IMR-90 (cell line): ENCODE measurements around the gene EIF2S2. TPM values are rescaled to one million over a fixed set of nuclear protein-coding genes. Genes with fewer than 3 reads are reported as not detected.

Experiments used
- ATAC-seq: fragments of 200-7000 bp; cut with Tn5 transposase; 2 replicates; pipeline ENCODE4 v1.9.1; 2020; ENCODE audit warnings: low read depth, mild to moderate bottlenecking, moderate library complexity
- BruUV-seq: library from RNA; stranded (reverse); fragments of 400-500 nt; replicated peaks from 2 replicates; lab custom pipeline; 2021; lab: Mats Ljungman, UMichigan
- CTCF ChIA-PET: fragments of 300-600 bp; formaldehyde crosslinking; extraction: SDS; loops from one replicate; lab custom pipeline; 2021; ENCODE audit warnings: antibody characterized with exemption; lab: Yijun Ruan, JAX
- POLR2A ChIA-PET: fragments of 300-600 bp; sonication (Branson Sonifier 250); formaldehyde crosslinking; loops from one replicate; lab custom pipeline; 2022; ENCODE audit warnings: antibody characterized with exemption; ENCODE audit not compliant: unreplicated experiment; lab: Charles Lee
- DNase-seq: peaks from one replicate; pipeline ENCODE4 v3.0.0; 2013
- H2AFZ ChIP-seq: replicated peaks from 2 replicates; pipeline ENCODE3; 2013; ENCODE audit warnings: low read length, mild to moderate bottlenecking; ENCODE audit not compliant: poor library complexity
- H2AK5ac ChIP-seq: 2 replicates; pipeline ENCODE4 v1.6.1; 2013; ENCODE audit warnings: low read depth, low read length, inconsistent platforms
- H2AK9ac ChIP-seq: replicated peaks from 2 replicates; pipeline ENCODE3; 2013; ENCODE audit warnings: mild to moderate bottlenecking, low read depth, low read length, moderate library complexity; ENCODE audit not compliant: poor library complexity
- H2BK120ac ChIP-seq: 2 replicates; pipeline ENCODE4 v1.6.1; 2013; ENCODE audit warnings: low read depth, low read length, inconsistent platforms
- H2BK15ac ChIP-seq: 3 replicates; pipeline ENCODE4 v1.6.1; 2013; ENCODE audit warnings: low read depth, low read length, inconsistent platforms
- H2BK20ac ChIP-seq: 2 replicates; pipeline ENCODE4 v1.6.1; 2013; ENCODE audit warnings: low read depth, mild to moderate bottlenecking, inconsistent platforms, low read length, moderate library complexity
- H2BK5ac ChIP-seq: 2 replicates; pipeline ENCODE4 v1.6.1; 2013; ENCODE audit warnings: mild to moderate bottlenecking, low read depth, low read length, inconsistent platforms; ENCODE audit not compliant: poor library complexity, severe bottlenecking
- H3K14ac ChIP-seq: replicated peaks from 2 replicates; pipeline ENCODE4 v1.6.1; 2013; ENCODE audit warnings: low read depth, low read length, inconsistent platforms
- H3K18ac ChIP-seq: 2 replicates; pipeline ENCODE4 v1.6.1; 2013; ENCODE audit warnings: low read depth, low read length, control low read depth
- H3K23ac ChIP-seq: 2 replicates; pipeline ENCODE4 v1.6.1; 2013; ENCODE audit warnings: low read depth, low read length, inconsistent platforms
- H3K27ac ChIP-seq: 2 replicates; pipeline ENCODE4 v1.5.1; 2013; ENCODE audit warnings: mild to moderate bottlenecking, control low read depth, low read length; ENCODE audit not compliant: insufficient read depth
- H3K27me3 ChIP-seq: 2 replicates; pipeline ENCODE4 v1.6.1; 2013; ENCODE audit warnings: low read length; ENCODE audit not compliant: control insufficient read depth, insufficient read depth
- H3K36me3 ChIP-seq: 2 replicates; pipeline ENCODE4 v1.6.1; 2013; ENCODE audit warnings: low read length, mixed read lengths; ENCODE audit not compliant: control insufficient read depth, insufficient read depth
- H3K4ac ChIP-seq: 2 replicates; pipeline ENCODE4 v1.6.1; 2013; ENCODE audit warnings: low read depth, low read length, inconsistent platforms
- H3K4me1 ChIP-seq: 2 replicates; pipeline ENCODE4 v1.6.1; 2013; ENCODE audit warnings: low read length, mixed read lengths; ENCODE audit not compliant: control insufficient read depth, insufficient read depth
- H3K4me2 ChIP-seq: 2 replicates; pipeline ENCODE4 v1.6.1; 2013; ENCODE audit warnings: low read depth, mild to moderate bottlenecking, control low read depth, low read length, moderate library complexity
- H3K4me3 ChIP-seq: 2 replicates; pipeline ENCODE4 v1.5.1; 2013; ENCODE audit warnings: low read depth, mild to moderate bottlenecking, control low read depth, low read length, moderate library complexity; ENCODE audit not compliant: insufficient read depth
- H3K56ac ChIP-seq: 2 replicates; pipeline ENCODE4 v1.6.1; 2013; ENCODE audit warnings: low read length, inconsistent platforms; ENCODE audit not compliant: insufficient read depth; ENCODE audit errors: extremely low read depth
- H3K79me1 ChIP-seq, 2 experiments: 2 replicates each; pipeline ENCODE4 v1.6.1; 2013; ENCODE audit warnings: low read length in 2 of 2, inconsistent platforms in 1 of 2, low read depth in 1 of 2
- H3K9ac ChIP-seq: 2 replicates; pipeline ENCODE4 v1.6.1; 2013; ENCODE audit warnings: low read depth, low read length, control low read depth
- H3K9me1 ChIP-seq: 2 replicates; pipeline ENCODE4 v1.6.1; 2013; ENCODE audit warnings: low read length, inconsistent platforms; ENCODE audit not compliant: insufficient read depth
- H3K9me3 ChIP-seq: 2 replicates; pipeline ENCODE4 v1.6.1; 2013; ENCODE audit warnings: low read length; ENCODE audit not compliant: control insufficient read depth, insufficient read depth
- H4K20me1 ChIP-seq: 2 replicates; pipeline ENCODE4 v1.6.1; 2013; ENCODE audit warnings: low read length, inconsistent platforms; ENCODE audit not compliant: insufficient read depth
- H4K5ac ChIP-seq: 2 replicates; pipeline ENCODE4 v1.6.1; 2013; ENCODE audit warnings: mild to moderate bottlenecking, low read depth, low read length, control low read depth
- H4K8ac ChIP-seq, 2 experiments: 2 replicates each; pipeline ENCODE4 v1.6.1; 2013; ENCODE audit warnings: low read depth in 2 of 2, low read length in 2 of 2, control low read depth in 1 of 2, inconsistent platforms in 1 of 2
- H4K91ac ChIP-seq: 2 replicates; pipeline ENCODE4 v1.6.1; 2013; ENCODE audit warnings: low read depth, low read length, inconsistent platforms; ENCODE audit not compliant: insufficient read depth
- BHLHE40 ChIP-seq: fragments of 150-350 bp; IDR thresholded peaks from 2 replicates; pipeline ENCODE4 v1.6.1; 2016; ENCODE audit warnings: mild to moderate bottlenecking, low read depth, low read length
- CEBPB ChIP-seq: IDR thresholded peaks from 2 replicates; pipeline ENCODE4 v1.6.1; 2012; ENCODE audit warnings: low read depth, low read length, improper control_type of control experiment
- CHD1 ChIP-seq: IDR thresholded peaks from 2 replicates; pipeline ENCODE4 v1.6.1; 2012; ENCODE audit warnings: low read depth, low read length, improper control_type of control experiment
- FOS ChIP-seq: fragments of 150-350 bp; IDR thresholded peaks from 2 replicates; pipeline ENCODE4 v1.6.1; 2016; ENCODE audit warnings: low read depth, low read length
- MAFK ChIP-seq: IDR thresholded peaks from 2 replicates; pipeline ENCODE4 v1.6.1; 2012; ENCODE audit warnings: low read depth, low read length, improper control_type of control experiment
- MAZ ChIP-seq: IDR thresholded peaks from 2 replicates; pipeline ENCODE4 v1.6.1; 2012; ENCODE audit warnings: low read depth, mild to moderate bottlenecking, low read length, improper control_type of control experiment, moderate library complexity, borderline replicate concordance
- MXI1 ChIP-seq: IDR thresholded peaks from 2 replicates; pipeline ENCODE4 v1.6.1; 2012; ENCODE audit warnings: low read depth, mild to moderate bottlenecking, low read length, moderate library complexity, borderline replicate concordance
- NFE2L2 ChIP-seq: fragments of 150-350 bp; IDR thresholded peaks from 2 replicates; pipeline ENCODE4 v1.6.1; 2016; ENCODE audit warnings: low read depth, mild to moderate bottlenecking, low read length
- POLR2A ChIP-seq: IDR thresholded peaks from 2 replicates; pipeline ENCODE4 v1.6.1; 2012; ENCODE audit warnings: mild to moderate bottlenecking, low read depth, low read length
- RAD21 ChIP-seq: IDR thresholded peaks from 2 replicates; pipeline ENCODE4 v1.6.1; 2012; ENCODE audit warnings: low read length, improper control_type of control experiment
- RFX5 ChIP-seq: IDR thresholded peaks from 2 replicates; pipeline ENCODE4 v1.8.0; 2012; ENCODE audit warnings: low read depth, mild to moderate bottlenecking, low read length, moderate library complexity
- USF2 ChIP-seq: fragments of 150-350 bp; IDR thresholded peaks from 2 replicates; pipeline ENCODE4 v1.6.1; 2017; ENCODE audit warnings: mild to moderate bottlenecking, antibody characterized with exemption, low read length, low read depth
- dilution Hi-C: fragments of 300-500 bp; cut with HindIII; formaldehyde crosslinking; loops from one replicate; pipeline ENCODE4 v1.14.3; 2018; ENCODE audit warnings: low sequenced_read_pairs; ENCODE audit not compliant: unreplicated experiment
- in situ Hi-C: fragments of 300-500 bp; cut with MboI; formaldehyde crosslinking; loops from 3 replicates; pipeline ENCODE4 v1.14.3; 2019; ENCODE audit warnings: low sequenced_read_pairs, inconsistent platforms, mixed read lengths
- intact Hi-C: fragments of 100-400 bp; cut with micrococcal nuclease; formaldehyde crosslinking; loops from 2 replicates; pipeline ENCODE4 v1.10.0; 2022
- polyA plus RNA-seq, 3 experiments: library from polyadenylated mRNA; depleted of rRNA; stranded (reverse); fragments of >200 nt; gene quantifications; 2 replicates each; pipeline ENCODE4 v1.2.3, GENCODE V29; 2012; ENCODE audit warnings: low replicate concordance in 1 of 3
- total RNA-seq: library from RNA; depleted of rRNA; stranded (reverse); fragments of >200 nt; gene quantifications from 2 replicates; pipeline ENCODE4 v1.2.3, GENCODE V29; 2012
- TF ChIP-seq, protein P1 (sequence below): fragments of 150-350 bp; IDR thresholded peaks from 2 replicates; pipeline ENCODE4 v1.6.1; 2016; ENCODE audit warnings: low read depth, mild to moderate bottlenecking, low read length, moderate library complexity, borderline replicate concordance
- TF ChIP-seq, protein P2 (sequence below): conservative IDR thresholded peaks from 2 replicates; pipeline ENCODE4 v1.5.1; 2012; ENCODE audit warnings: mild to moderate bottlenecking, low read depth, low read length, improper control_type of control experiment

The EIF2S2 gene
- total and polyA plus RNA-seq, 2 of the 4 experiments (the other 2 are of a cell fraction): 61.7 to 66.9 TPM

DNA sequence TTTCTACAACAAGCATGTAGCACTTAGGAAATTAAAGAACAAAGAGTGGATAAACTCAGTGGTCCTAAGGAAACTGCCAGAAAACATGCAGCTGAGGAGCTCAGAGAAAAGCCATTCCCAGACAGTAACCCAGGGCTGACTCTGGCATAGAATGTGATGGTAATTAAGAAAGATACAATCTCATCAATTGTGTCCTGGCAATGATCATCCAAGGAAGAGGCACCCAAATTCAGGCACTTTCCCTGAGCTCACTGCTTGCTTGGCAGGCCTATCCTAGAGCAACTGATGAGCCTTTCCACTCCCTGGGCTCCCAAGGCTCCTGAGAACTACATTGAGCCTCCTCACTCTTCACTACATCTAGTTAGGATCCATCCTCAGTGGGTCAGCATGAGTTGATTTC lies 16.2 kb downstream of the EIF2S2 start:
- intact Hi-C loops (no loop called here), in situ Hi-C loops (no loop called here), dilution Hi-C loops (no loop called here)
- no peak overlapping the region for H3K56ac ChIP-seq
- H2AFZ ChIP-seq: no peak overlapping the region
- H3K9me3 ChIP-seq: no peaks in the 10 kb centered on the region
- peaks cover 65% of the 10 kb centered on the region for H3K36me3 ChIP-seq
- no peak overlapping the region for H3K18ac ChIP-seq
- H2BK120ac ChIP-seq: no peak overlapping the region
- no peak overlapping the region for H2BK15ac ChIP-seq
- H4K8ac ChIP-seq: no peak overlapping the region
- no peak for DNase-seq
- H2AK5ac ChIP-seq: no peak overlapping the region
- peak overlapping the region; percentile 7 for H2BK5ac ChIP-seq
- H3K79me1 ChIP-seq: peaks cover 32 to 57% of the 10 kb centered on the region in 2 experiments
- no peak overlapping the region for H2AK9ac ChIP-seq
- POLR2A ChIA-PET: no interaction called here
- H2BK20ac ChIP-seq: no peak overlapping the region
- H4K5ac ChIP-seq: no peak overlapping the region
- no peak overlapping the region for H3K14ac ChIP-seq
- peaks cover 2% of the 10 kb centered on the region for H3K4me1 ChIP-seq
- no peaks in the 10 kb centered on the region for H3K27me3 ChIP-seq
- no peak overlapping the region for H3K4ac ChIP-seq
- BruUV-seq: no TSS peak
- peak overlapping the region; percentile 7; the same call in 1 of the 2 replicates for H3K27ac ChIP-seq
- CTCF ChIA-PET: no interaction called here
- H3K4me3 ChIP-seq: no peak overlapping the region
- peaks cover 12% of the 10 kb centered on the region; the same call in 1 of the 2 replicates for H3K9me1 ChIP-seq
- no peak overlapping the region for H4K91ac ChIP-seq
- TF ChIP-seq, protein P1, sequence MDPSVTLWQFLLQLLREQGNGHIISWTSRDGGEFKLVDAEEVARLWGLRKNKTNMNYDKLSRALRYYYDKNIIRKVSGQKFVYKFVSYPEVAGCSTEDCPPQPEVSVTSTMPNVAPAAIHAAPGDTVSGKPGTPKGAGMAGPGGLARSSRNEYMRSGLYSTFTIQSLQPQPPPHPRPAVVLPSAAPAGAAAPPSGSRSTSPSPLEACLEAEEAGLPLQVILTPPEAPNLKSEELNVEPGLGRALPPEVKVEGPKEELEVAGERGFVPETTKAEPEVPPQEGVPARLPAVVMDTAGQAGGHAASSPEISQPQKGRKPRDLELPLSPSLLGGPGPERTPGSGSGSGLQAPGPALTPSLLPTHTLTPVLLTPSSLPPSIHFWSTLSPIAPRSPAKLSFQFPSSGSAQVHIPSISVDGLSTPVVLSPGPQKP: no peak
- TF ChIP-seq USF2: no peak
- TF ChIP-seq, protein P2, sequence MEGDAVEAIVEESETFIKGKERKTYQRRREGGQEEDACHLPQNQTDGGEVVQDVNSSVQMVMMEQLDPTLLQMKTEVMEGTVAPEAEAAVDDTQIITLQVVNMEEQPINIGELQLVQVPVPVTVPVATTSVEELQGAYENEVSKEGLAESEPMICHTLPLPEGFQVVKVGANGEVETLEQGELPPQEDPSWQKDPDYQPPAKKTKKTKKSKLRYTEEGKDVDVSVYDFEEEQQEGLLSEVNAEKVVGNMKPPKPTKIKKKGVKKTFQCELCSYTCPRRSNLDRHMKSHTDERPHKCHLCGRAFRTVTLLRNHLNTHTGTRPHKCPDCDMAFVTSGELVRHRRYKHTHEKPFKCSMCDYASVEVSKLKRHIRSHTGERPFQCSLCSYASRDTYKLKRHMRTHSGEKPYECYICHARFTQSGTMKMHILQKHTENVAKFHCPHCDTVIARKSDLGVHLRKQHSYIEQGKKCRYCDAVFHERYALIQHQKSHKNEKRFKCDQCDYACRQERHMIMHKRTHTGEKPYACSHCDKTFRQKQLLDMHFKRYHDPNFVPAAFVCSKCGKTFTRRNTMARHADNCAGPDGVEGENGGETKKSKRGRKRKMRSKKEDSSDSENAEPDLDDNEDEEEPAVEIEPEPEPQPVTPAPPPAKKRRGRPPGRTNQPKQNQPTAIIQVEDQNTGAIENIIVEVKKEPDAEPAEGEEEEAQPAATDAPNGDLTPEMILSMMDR: no peak
- no peak for TF ChIP-seq CEBPB
- no peak for TF ChIP-seq RFX5
- no peak for TF ChIP-seq POLR2A
- TF ChIP-seq BHLHE40: no peak
- TF ChIP-seq CHD1: no peak
- no peak for TF ChIP-seq MAFK
- no peak for TF ChIP-seq NFE2L2
- no peak for TF ChIP-seq RAD21
- no peak for TF ChIP-seq FOS
- TF ChIP-seq MAZ: no peak
- TF ChIP-seq MXI1: no peak
- no peak overlapping the region for H3K23ac ChIP-seq
- no peak overlapping the region for H3K9ac ChIP-seq
- H4K20me1 ChIP-seq: peaks cover 72% of the 10 kb centered on the region
- ATAC-seq: no peak
- no peak overlapping the region for H3K4me2 ChIP-seq
